HUES64 (cell line): Measurements from ENCODE around the gene PRDM15.

Experiments
- H3K27ac ChIP-seq: 2 replicates; pipeline ENCODE4 v1.7.0; 2013; ENCODE audit warnings: low read depth, low read length, inconsistent platforms
- H3K27me3 ChIP-seq: 2 replicates; pipeline ENCODE4 v1.6.1; 2013; ENCODE audit warnings: mild to moderate bottlenecking, low read length; ENCODE audit not compliant: insufficient read depth
- H3K36me3 ChIP-seq: 2 replicates; pipeline ENCODE4 v1.6.1; 2013; ENCODE audit warnings: mild to moderate bottlenecking, low read length; ENCODE audit not compliant: insufficient read depth
- H3K4me1 ChIP-seq: 2 replicates; pipeline ENCODE4 v1.6.1; 2013; ENCODE audit warnings: mild to moderate bottlenecking, low read length, moderate library complexity; ENCODE audit not compliant: insufficient read depth
- H3K4me3 ChIP-seq: 2 replicates; pipeline ENCODE4 v1.5.1; 2013; ENCODE audit warnings: mild to moderate bottlenecking, low read length, moderate library complexity
- H3K9ac ChIP-seq: 2 replicates; pipeline ENCODE4 v1.6.1; 2013; ENCODE audit warnings: mild to moderate bottlenecking, low read depth, low read length
- H3K9me3 ChIP-seq: 2 replicates; pipeline ENCODE4 v1.6.1; 2013; ENCODE audit warnings: low read depth, low read length; ENCODE audit not compliant: insufficient read depth
- WGBS: fragments of 150-250, 120-280 bp; methylation state at CpG from one replicate; pipeline ENCODE4 v1.1.7; 2013; ENCODE audit warnings: missing lambda C conversion rate; 5-methylcytosine and 5-hydroxymethylcytosine counted together

PRDM15 gene

DNA sequence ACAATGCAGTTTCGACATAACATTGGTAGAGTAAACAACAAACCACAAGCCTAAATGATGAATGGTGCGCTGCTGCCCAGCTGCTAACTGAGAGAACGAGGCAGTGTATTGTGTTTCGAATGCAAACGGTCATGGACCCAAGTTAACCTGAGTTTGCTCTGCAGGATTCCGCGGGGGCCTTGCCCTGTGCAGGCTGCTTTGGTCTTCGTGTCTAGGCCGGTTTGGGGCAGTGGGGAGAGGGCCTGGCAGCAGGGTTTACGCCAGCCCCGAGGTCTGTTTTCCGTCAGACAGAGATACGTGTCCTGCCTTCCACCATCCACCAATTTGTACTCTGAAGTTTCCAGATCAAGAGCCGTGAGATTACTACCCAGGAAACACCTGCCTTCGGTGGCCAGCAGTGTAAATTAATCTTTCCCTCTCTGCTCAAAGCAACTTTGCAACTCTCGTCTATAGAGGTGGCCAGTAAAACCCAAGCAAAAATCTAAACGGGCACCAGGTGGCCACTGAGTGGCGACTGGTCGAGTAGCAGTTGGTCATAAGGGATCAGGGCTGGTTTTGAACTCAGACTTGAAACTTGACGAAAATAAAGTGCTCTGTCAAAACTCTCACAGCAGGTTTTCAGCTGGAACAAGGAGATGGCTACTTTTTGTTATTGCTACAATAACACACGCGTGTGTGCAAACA, 6.3 kb upstream of the PRDM15 start:
- H3K9me3 ChIP-seq: no peaks in the 10 kb centered on the region
- WGBS: 81% methylated on average over 22 of the region's 22 CpGs
- H3K27ac ChIP-seq: no peak overlapping the region
- no peak overlapping the region for H3K4me3 ChIP-seq
- H3K4me1 ChIP-seq: peaks cover 3% of the 10 kb centered on the region
- no peak overlapping the region for H3K9ac ChIP-seq
- H3K36me3 ChIP-seq: no peaks in the 10 kb centered on the region
- no peaks in the 10 kb centered on the region for H3K27me3 ChIP-seq

DNA sequence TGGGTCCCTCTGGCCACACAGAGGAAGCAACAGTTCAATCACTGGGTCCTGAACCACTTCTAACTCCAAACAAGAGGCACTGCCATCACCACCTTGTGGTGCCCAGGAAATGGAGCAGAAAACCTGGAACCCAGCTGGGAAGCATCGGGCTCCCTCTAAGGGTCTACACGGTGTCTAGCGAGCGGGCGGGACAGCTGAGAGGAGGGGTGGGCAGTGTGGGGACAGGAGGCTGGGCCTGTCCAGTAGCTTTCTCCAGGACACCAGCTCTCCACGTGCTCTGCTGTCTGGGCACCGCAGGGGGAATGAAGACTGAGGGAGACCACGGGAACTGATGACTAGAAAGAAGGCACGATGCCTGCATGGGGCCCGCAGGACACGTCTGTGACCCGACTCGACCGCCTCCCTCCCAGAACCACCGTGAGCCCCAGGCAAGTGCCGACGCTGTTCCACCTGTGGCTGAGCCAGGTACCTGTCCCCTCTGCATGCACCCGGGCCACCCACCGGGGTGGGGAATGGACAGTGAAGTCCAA, 5.4 kb upstream of the PRDM15 start:
- Histone ChIP-seq H3K27me3 (no peaks in the 10 kb centered on the region), H3K9ac (no peak overlapping the region), H3K4me1 (peaks cover 3% of the 10 kb centered on the region), H3K27ac (no peak overlapping the region), H3K36me3 (no peaks in the 10 kb centered on the region), H3K4me3 (no peak overlapping the region), H3K9me3 (no peaks in the 10 kb centered on the region)
- WGBS: 92% methylated on average over 19 of the region's 19 CpGs

DNA sequence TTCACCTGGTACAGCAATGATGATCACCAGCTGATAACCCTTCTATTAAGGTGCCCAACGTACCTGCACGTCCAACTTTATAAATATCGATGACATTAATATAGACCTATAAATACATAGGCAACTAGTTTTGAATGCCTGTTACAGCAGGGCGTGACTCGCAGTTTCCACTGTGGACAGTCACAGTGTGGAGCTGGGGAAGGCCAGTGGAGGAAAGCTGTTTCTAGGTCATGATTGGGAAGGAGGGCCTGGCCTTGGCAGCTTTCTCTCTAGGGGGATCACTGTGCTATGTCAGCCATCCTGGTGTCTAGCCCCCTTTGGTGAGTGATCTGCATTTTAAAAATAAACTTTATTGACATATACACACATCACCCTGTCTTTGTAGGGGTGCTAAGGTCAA, 4.4 kb upstream of the PRDM15 start:
- 98% methylated on average over 5 of the region's 5 CpGs for WGBS

DNA sequence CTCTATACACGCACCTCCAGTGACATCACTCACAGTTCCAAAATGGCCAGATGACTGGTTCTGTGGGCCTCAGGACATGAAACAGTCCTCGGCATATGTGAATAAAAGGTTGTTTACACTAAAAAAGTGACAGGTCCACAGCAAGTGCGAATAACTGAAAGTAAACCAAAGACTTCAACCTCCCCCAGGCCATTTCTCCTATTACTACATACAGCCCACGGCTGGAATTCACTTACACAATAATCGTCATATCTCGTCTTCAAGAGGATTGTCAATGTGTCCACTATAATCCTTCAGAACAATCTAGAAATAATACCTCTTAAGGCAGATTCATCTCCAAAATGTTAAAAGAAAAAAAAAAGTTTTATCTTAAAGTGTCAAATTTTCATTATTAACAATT, 1.9 kb upstream of the PRDM15 start:
- H3K4me1 ChIP-seq: peaks cover 10% of the 10 kb centered on the region; the same call in 1 of the 2 replicates
- H3K9me3 ChIP-seq: no peaks in the 10 kb centered on the region
- no peak overlapping the region for H3K27ac ChIP-seq
- no peak overlapping the region for H3K4me3 ChIP-seq
- 90% methylated on average over 6 of the region's 6 CpGs for WGBS
- no peak overlapping the region for H3K9ac ChIP-seq
- no peaks in the 10 kb centered on the region for H3K27me3 ChIP-seq
- H3K36me3 ChIP-seq: no peaks in the 10 kb centered on the region

More for the DNA sequence above, 4.4 kb upstream of the PRDM15 start:
- Histone ChIP-seq H3K27me3 (no peaks in the 10 kb centered on the region), H3K9ac (no peak overlapping the region), H3K4me1 (peaks cover 3% of the 10 kb centered on the region), H3K36me3 (no peaks in the 10 kb centered on the region), H3K4me3 (no peak overlapping the region), H3K9me3 (no peaks in the 10 kb centered on the region), H3K27ac (no peak overlapping the region)

DNA sequence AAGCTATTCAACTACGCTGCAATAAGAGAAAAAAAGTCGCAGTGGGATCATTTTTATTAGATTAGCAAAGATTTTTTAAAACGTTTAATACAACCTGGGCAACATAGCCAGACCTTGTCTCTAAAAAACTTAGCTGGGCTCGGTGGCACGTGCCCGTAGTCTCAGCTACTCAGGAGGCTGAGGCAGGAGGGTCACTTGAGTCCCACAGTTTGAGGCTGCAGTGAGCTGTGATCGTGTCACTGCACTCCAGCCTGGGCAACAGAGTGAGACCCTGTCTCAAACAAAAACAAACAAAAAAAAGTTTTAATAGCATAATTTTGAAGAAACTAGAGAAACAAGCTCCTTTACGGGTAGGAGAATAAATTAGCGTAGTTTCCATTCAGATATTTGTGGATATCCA, 1.0 kb upstream of the PRDM15 start:
- H3K27ac ChIP-seq: no peak overlapping the region
- H3K4me3 ChIP-seq: peak overlapping the region; percentile 95; the same call in 1 of the 2 replicates
- no peaks in the 10 kb centered on the region for H3K36me3 ChIP-seq
- H3K4me1 ChIP-seq: peaks cover 8% of the 10 kb centered on the region; the same call in 1 of the 2 replicates
- 92% methylated on average over 9 of the region's 9 CpGs for WGBS
- no peaks in the 10 kb centered on the region for H3K27me3 ChIP-seq
- H3K9ac ChIP-seq: no peak overlapping the region
- H3K9me3 ChIP-seq: no peaks in the 10 kb centered on the region

DNA sequence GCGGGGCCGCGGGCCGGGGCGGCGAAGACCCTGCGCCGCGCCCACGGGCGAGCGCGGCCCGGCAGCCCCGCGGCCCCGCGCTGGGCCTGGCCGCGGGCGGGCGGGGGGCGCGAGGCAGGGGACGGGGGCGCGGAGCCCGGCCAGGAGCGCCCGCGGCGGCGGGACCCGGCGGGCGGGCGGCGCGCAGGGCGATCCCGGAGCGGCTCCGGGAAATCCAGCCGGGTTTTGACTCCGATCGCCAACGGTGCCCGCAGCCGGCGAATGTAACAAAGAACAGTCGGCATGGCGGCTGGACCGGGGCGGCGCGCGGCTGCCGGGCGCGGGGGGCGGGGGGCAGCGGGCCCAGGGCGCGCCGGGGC, 334 bp downstream of the PRDM15 start:
- Histone ChIP-seq H3K27ac (no peak overlapping the region; the same call in 1 of the 2 replicates), H3K9me3 (no peaks in the 10 kb centered on the region), H3K27me3 (no peaks in the 10 kb centered on the region), H3K9ac (peak overlapping the region; percentile 94; the same call in 1 of the 2 replicates), H3K36me3 (no peaks in the 10 kb centered on the region), H3K4me1 (peaks cover 7% of the 10 kb centered on the region; the same call in 1 of the 2 replicates), H3K4me3 (peak overlapping the region; percentile 95)
- WGBS: under 1% methylated on average over 65 of the region's 65 CpGs

DNA sequence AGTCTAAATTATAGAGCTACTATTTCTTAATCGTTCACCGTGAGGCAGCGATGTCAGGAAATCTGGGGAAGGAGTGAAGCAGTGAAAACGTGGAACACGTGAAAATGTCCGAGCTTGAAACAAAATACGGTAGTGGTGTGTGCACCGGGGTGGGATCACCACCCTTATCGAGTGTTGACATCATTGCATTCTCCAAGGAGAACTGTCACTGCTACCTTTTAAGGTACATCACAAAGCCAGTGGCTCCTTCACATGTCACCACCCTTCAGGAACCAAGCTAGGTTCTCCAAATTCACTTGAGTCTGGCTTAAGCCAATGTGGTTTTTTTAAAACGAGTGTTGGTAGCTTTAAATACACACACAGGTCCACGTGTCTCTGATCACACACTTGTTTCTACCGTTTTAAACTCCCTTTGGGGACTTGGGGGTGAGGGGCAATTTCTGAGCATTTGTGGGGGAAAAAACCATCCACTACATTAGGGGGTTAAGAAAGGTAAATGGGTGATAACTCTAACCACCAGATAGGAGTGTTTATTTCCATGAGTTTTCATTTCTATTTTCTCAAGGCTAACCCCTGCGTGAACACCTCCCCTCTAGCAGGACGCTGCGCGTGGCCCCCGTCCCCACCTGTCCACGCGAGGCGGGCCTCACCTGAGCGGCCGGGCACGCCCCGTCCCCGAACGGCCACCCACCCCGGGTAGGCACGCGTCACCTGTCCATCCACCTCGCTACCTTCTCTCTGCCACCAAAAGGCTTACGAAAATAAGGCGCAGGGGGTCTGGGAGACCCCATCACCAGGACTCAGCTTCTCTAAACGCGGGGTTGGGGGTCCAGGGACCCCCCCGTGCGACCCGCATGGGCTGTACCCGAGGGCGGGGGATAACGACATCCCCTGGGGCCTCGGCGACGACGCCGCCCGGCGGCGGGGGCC, 978 bp downstream of the PRDM15 start:
- Histone ChIP-seq H3K36me3 (no peaks in the 10 kb centered on the region), H3K9ac (peak overlapping the region; percentile 82), H3K27me3 (no peaks in the 10 kb centered on the region), H3K27ac (no peak overlapping the region), H3K4me3 (peak overlapping the region; percentile 95), H3K4me1 (peaks cover 7% of the 10 kb centered on the region; the same call in 1 of the 2 replicates), H3K9me3 (no peaks in the 10 kb centered on the region)
- WGBS: 15% methylated on average over 45 of the region's 48 CpGs

DNA sequence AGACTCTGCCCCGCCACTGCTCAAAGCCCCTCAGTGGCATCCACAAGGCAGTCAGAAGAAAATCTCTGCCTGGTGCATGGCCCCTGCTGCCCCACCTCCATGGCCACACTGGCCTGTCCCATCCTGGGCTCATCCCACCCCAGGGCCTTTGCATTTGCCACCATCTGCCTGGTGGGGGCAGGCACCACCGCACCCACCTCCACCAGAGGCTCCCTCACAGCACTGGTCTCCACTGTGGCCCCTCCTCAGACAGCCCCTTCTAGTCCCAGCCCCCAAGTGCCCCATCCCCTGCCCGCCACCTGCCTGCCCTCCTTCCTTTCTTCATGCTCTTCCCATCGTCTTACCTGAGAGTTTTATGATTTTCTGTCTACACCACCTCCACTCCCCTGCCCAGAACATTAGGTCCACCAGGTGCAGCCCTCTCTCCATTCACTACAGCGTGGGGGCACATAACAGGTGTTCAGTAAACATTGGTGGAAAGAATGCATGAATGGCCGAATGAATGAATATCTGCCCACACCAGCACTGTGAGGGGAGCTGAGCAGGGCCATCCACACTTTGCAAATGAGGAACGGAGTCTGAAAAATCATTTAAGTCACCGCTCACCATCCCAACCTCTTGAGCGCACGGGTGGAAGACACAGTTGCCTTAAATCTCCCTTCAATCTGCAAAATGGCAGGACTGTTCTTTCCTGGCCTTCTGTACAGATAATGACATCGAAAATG, 2.1 kb downstream of the PRDM15 start:
- peaks cover 7% of the 10 kb centered on the region; the same call in 1 of the 2 replicates for H3K4me1 ChIP-seq
- WGBS: 94% methylated on average over 10 of the region's 11 CpGs
- H3K27me3 ChIP-seq: no peaks in the 10 kb centered on the region
- H3K36me3 ChIP-seq: no peaks in the 10 kb centered on the region
- no peak overlapping the region for H3K4me3 ChIP-seq
- no peak overlapping the region for H3K27ac ChIP-seq
- H3K9ac ChIP-seq: no peak overlapping the region
- no peaks in the 10 kb centered on the region for H3K9me3 ChIP-seq

DNA sequence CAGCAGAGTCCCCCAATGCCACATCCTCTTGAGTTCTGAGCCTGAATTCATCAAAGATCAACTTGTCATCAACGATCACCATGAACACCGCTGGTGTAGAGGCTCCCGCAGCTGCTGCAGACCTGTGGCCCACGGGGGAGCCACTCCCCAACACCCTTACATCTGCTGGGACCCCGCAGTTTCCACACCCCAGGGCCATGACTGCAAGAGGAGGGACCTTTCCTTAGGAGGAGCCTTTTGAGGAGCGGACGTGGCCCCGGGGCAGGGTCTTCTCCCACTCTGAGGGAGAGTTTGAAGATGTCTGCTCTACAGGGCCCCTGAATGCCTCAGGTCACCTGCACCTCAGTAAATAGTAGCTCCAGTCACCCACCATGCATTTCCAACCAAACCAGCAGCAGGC, 2.7 kb downstream of the PRDM15 start:
- no peaks in the 10 kb centered on the region for H3K27me3 ChIP-seq
- 94% methylated on average over 8 of the region's 8 CpGs for WGBS

DNA sequence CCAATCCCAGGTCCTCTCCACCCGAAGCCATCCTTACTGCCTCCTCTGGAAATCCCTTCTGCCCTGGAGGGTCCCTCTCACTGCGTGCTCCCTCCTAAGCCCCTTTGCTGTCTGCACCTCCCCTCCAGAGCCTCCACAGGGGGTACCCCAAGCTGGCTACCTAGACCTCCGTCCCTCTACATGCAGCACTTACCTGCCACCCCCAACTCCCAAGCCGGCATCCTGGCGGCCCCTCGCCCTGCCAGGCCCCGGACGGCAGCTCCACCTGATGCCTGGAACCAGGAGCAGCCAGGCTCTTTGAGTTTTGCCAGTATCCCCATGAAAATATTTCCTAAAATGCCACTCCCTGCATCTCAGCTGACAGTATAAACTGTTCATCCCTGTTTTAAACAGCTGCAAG, 4.1 kb downstream of the PRDM15 start:
- H3K36me3 ChIP-seq: no peaks in the 10 kb centered on the region
- H3K4me3 ChIP-seq: no peak overlapping the region
- H3K9me3 ChIP-seq: no peaks in the 10 kb centered on the region
- no peaks in the 10 kb centered on the region for H3K27me3 ChIP-seq
- 91% methylated on average over 8 of the region's 8 CpGs for WGBS
- no peak overlapping the region for H3K9ac ChIP-seq
- no peak overlapping the region for H3K27ac ChIP-seq
- peaks cover 7% of the 10 kb centered on the region; the same call in 1 of the 2 replicates for H3K4me1 ChIP-seq

More for the DNA sequence above, 2.7 kb downstream of the PRDM15 start:
- no peaks in the 10 kb centered on the region for H3K36me3 ChIP-seq
- H3K9ac ChIP-seq: no peak overlapping the region
- H3K9me3 ChIP-seq: no peaks in the 10 kb centered on the region
- H3K27ac ChIP-seq: no peak overlapping the region
- H3K4me3 ChIP-seq: no peak overlapping the region
- peaks cover 7% of the 10 kb centered on the region; the same call in 1 of the 2 replicates for H3K4me1 ChIP-seq
